Caco-2 (cell line): ENCODE data around the gene CACNA1G. TPM values are rescaled to one million over a fixed set of nuclear protein-coding genes. Genes with fewer than 3 reads are reported as not detected.

Experiments
- BruUV-seq: library from RNA; stranded (reverse); fragments of 400-500 nt; replicated peaks from 2 replicates; lab custom pipeline; 2021; lab: Mats Ljungman, UMichigan
- CTCF ChIA-PET: fragments of 300-600 bp; sonication (Branson Sonifier 250); formaldehyde crosslinking; loops from one replicate; lab custom pipeline; 2022; ENCODE audit warnings: antibody characterized with exemption; lab: Charles Lee
- POLR2A ChIA-PET: fragments of 300-600 bp; sonication (Branson Sonifier 250); formaldehyde crosslinking; loops from one replicate; lab custom pipeline; 2022; ENCODE audit warnings: antibody characterized with exemption; lab: Charles Lee
- DNase-seq, 2 experiments: peaks; one replicate each; pipeline versions ENCODE4 v3.0.0 to v3.0.0-alpha.2; 2020 to 2022
- H3K27me3 ChIP-seq: replicated peaks from 2 replicates; pipeline ENCODE4 v1.6.0; 2011; ENCODE audit warnings: low read length; ENCODE audit not compliant: control insufficient read depth, insufficient read depth
- H3K36me3 ChIP-seq: 2 replicates; pipeline ENCODE4 v1.5.1; 2011; ENCODE audit warnings: low read length; ENCODE audit not compliant: control insufficient read depth, insufficient read depth
- H3K4me1 ChIP-seq: fragments of 250-450 bp; sonication (Bioruptor Pico); 2 replicates; pipeline ENCODE4 v1.5.1; 2020; ENCODE audit warnings: mild to moderate bottlenecking
- H3K4me3 ChIP-seq: 2 replicates; pipeline ENCODE4 v1.5.1; 2011; ENCODE audit warnings: low read depth, mild to moderate bottlenecking, control low read depth, low read length
- H3K9me3 ChIP-seq: fragments of 250-450 bp; sonication (Bioruptor Pico); 2 replicates; pipeline ENCODE4 v1.5.1; 2020; ENCODE audit warnings: mild to moderate bottlenecking, moderate library complexity
- H3K27ac Mint-ChIP-seq: one replicate; pipeline ENCODE4 v1.8.0; 2022; ENCODE audit warnings: mixed read lengths; ENCODE audit not compliant: unreplicated experiment
- H3K27me3 Mint-ChIP-seq: one replicate; pipeline ENCODE4 v1.8.0; 2022; ENCODE audit warnings: mixed read lengths; ENCODE audit not compliant: insufficient read depth, unreplicated experiment
- H3K36me3 Mint-ChIP-seq: one replicate; pipeline ENCODE4 v1.8.0; 2022; ENCODE audit warnings: mild to moderate bottlenecking, mixed read lengths; ENCODE audit not compliant: insufficient read depth, unreplicated experiment
- H3K4me1 Mint-ChIP-seq: one replicate; pipeline ENCODE4 v1.8.0; 2022; ENCODE audit warnings: low read depth, mixed read lengths; ENCODE audit not compliant: unreplicated experiment
- H3K4me3 Mint-ChIP-seq: one replicate; pipeline ENCODE4 v1.8.0; 2022; ENCODE audit warnings: mild to moderate bottlenecking, moderate library complexity, mixed read lengths; ENCODE audit not compliant: unreplicated experiment
- H3K9me3 Mint-ChIP-seq: one replicate; pipeline ENCODE4 v1.8.0; 2022; ENCODE audit warnings: mixed read lengths; ENCODE audit not compliant: unreplicated experiment
- intact Hi-C: fragments of 100-400 bp; cut with micrococcal nuclease; formaldehyde crosslinking; loops from one replicate; pipeline ENCODE4 v1.10.0; 2022; ENCODE audit not compliant: unreplicated experiment
- total RNA-seq: library from RNA; stranded (reverse); gene quantifications from 2 replicates; pipeline ENCODE4 v1.2.3, GENCODE V29; 2022
- TF ChIP-seq, protein P1 (sequence below), 2 experiments: fragments of 200-600 bp in 1 of 2; IDR thresholded peaks; 1 replicate in 1 of 2; 2 replicates in 1 of 2; pipeline versions ENCODE4 v1.5.1 to v1.8.0; 2011 to 2022; ENCODE audit warnings: antibody characterized with exemption in 1 of 2, control low read depth in 1 of 2, inconsistent platforms in 1 of 2, low read depth in 1 of 2, low read length in 1 of 2, mild to moderate bottlenecking in 1 of 2, moderate library complexity in 1 of 2; ENCODE audit not compliant: insufficient read depth in 1 of 2, severe bottlenecking in 1 of 2, unreplicated experiment in 1 of 2

Gene CACNA1G
- total RNA-seq, 1 experiment from 2014 or later, result 1.4 TPM

GRCh38 chr17:50571681-50572080, 11.2 kb downstream of the CACNA1G start:
- Mint-ChIP-seq H3K36me3 (no peaks in the 10 kb centered on the region), H3K27me3 (peaks cover 3% of the 10 kb centered on the region), H3K9me3 (no peaks in the 10 kb centered on the region), H3K4me3 (no peak overlapping the region), H3K4me1 (no peaks in the 10 kb centered on the region), H3K27ac (no peak overlapping the region)
- Histone ChIP-seq H3K27me3 (no peaks in the 10 kb centered on the region), H3K4me3 (no peak overlapping the region), H3K36me3 (no peaks in the 10 kb centered on the region), H3K4me1 (no peaks in the 10 kb centered on the region), H3K9me3 (no peaks in the 10 kb centered on the region)
- intact Hi-C loops, result no loop called here
- CTCF ChIA-PET, result interaction anchor here (0.6 kb wide), 1 partner anchor 77 kb away, joined by 3 read pairs; no protein-coding TSS in a partner anchor
- DNase-seq, result no peak
- POLR2A ChIA-PET, result no interaction called here
- TF ChIP-seq, protein P1, sequence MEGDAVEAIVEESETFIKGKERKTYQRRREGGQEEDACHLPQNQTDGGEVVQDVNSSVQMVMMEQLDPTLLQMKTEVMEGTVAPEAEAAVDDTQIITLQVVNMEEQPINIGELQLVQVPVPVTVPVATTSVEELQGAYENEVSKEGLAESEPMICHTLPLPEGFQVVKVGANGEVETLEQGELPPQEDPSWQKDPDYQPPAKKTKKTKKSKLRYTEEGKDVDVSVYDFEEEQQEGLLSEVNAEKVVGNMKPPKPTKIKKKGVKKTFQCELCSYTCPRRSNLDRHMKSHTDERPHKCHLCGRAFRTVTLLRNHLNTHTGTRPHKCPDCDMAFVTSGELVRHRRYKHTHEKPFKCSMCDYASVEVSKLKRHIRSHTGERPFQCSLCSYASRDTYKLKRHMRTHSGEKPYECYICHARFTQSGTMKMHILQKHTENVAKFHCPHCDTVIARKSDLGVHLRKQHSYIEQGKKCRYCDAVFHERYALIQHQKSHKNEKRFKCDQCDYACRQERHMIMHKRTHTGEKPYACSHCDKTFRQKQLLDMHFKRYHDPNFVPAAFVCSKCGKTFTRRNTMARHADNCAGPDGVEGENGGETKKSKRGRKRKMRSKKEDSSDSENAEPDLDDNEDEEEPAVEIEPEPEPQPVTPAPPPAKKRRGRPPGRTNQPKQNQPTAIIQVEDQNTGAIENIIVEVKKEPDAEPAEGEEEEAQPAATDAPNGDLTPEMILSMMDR (IDR thresholded peaks at IDR 0.05; ENCODE audit: insufficient read depth in 1 of 2, low read depth in 1 of 2, low read length in 1 of 2, severe bottlenecking in 1 of 2, unreplicated experiment in 1 of 2), result no peak
- BruUV-seq, result no TSS peak

DNA sequence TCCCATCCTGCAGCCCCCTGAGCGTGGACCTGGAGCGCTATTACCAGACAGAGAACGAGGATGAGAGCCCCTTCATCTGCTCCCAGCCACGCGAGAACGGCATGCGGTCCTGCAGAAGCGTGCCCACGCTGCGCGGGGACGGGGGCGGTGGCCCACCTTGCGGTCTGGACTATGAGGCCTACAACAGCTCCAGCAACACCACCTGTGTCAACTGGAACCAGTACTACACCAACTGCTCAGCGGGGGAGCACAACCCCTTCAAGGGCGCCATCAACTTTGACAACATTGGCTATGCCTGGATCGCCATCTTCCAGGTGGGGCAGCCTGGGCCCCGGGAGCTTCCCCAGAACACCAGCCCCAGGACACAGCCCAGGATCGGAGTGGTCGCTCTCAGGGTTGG, 12.0 kb downstream of the CACNA1G start:
- Histone ChIP-seq H3K4me1 (no peaks in the 10 kb centered on the region), H3K9me3 (no peaks in the 10 kb centered on the region), H3K36me3 (no peaks in the 10 kb centered on the region), H3K27me3 (no peaks in the 10 kb centered on the region), H3K4me3 (no peak overlapping the region)
- ChIA-PET POLR2A (no interaction called here), CTCF (no interaction called here)
- no peak for DNase-seq
- Mint-ChIP-seq H3K27ac (no peak overlapping the region), H3K9me3 (no peaks in the 10 kb centered on the region), H3K36me3 (no peaks in the 10 kb centered on the region), H3K27me3 (peaks cover 2% of the 10 kb centered on the region), H3K4me1 (no peaks in the 10 kb centered on the region), H3K4me3 (no peak overlapping the region)
- no TSS peak for BruUV-seq
- intact Hi-C loops, result no loop called here
- TF ChIP-seq, protein P1 (IDR thresholded peaks at IDR 0.05; ENCODE audit: insufficient read depth in 1 of 2, low read depth in 1 of 2, low read length in 1 of 2, severe bottlenecking in 1 of 2, unreplicated experiment in 1 of 2), result no peak

DNA sequence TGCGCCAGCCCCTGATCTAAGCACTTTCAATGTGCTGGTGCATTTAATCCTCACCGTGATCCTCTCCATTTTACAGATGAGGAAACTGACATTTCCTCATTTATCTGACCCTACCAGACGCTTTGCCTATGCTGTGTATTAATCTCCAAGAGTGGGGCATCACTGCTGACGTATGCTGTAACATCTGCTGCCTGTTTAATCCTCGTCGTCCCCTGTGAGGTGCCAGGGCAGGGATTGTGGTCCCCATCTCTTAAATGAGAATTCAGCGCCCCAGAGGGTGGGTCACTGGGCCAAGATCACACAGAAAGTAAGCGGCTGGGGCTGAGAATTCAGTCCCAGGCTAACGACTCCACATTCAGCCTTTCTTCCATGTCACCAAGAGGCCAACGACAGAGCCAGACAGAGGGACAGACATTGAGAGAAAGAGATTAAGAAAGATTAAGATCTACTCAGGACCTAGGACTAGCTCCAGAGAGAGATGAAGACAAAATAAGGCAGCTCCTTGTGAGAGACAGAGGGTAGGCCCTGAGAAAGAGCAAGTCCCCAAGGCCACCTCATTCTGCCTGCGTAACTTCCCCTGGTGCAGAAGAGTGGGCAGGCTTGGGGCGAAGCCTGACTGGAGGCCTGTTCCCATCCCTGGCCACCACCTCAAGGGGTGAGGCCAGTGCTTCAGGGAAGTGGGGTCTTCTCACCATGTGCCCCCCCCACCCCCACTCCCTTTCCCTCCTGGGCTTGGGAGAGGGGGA, 13.5 kb downstream of the CACNA1G start:
- no peaks in the 10 kb centered on the region for H3K9me3 Mint-ChIP-seq
- DNase-seq, result no peak

More for the DNA sequence above, 13.5 kb downstream of the CACNA1G start:
- Mint-ChIP-seq H3K4me3 (no peak overlapping the region), H3K27me3 (peaks cover 2% of the 10 kb centered on the region), H3K36me3 (no peaks in the 10 kb centered on the region), H3K4me1 (no peaks in the 10 kb centered on the region), H3K27ac (no peak overlapping the region)
- H3K27me3 ChIP-seq, result no peaks in the 10 kb centered on the region
- H3K4me3 ChIP-seq, result no peak overlapping the region
- H3K9me3 ChIP-seq, result no peaks in the 10 kb centered on the region
- POLR2A ChIA-PET, result no interaction called here
- CTCF ChIA-PET, result interaction anchor here (0.6 to 3.5 kb wide), 3 partner anchors 19 to 62 kb away, joined by 3 to 14 read pairs (median 4); no protein-coding TSS in a partner anchor
- BruUV-seq, result no TSS peak
- H3K36me3 ChIP-seq, result no peaks in the 10 kb centered on the region
- intact Hi-C loops, result no loop called here
- no peaks in the 10 kb centered on the region for H3K4me1 ChIP-seq
- TF ChIP-seq, protein P1 (IDR thresholded peaks at IDR 0.05; ENCODE audit: insufficient read depth in 1 of 2, low read depth in 1 of 2, low read length in 1 of 2, severe bottlenecking in 1 of 2, unreplicated experiment in 1 of 2), result no peak
